ENCODE measurements around the gene CFD. TPM values are rescaled to one million over a fixed set of nuclear protein-coding genes. Genes with fewer than 3 reads are reported as not detected.

CFD gene
- total RNA-seq, 1 donor from 2014 or later: not detected

GRCh38 chr19:884420-885211 lies 25.2 kb downstream of the CFD start:
- DNase-seq (ENCODE audit: low spot score): no peak
- no peak overlapping the region for H3K4me2 ChIP-seq
- TF ChIP-seq EZH2 (IDR thresholded peaks at IDR 0.05) (no peak), EZH2phosphoT487 (IDR thresholded peaks at IDR 0.05) (no peak), CTCF (IDR thresholded peaks at IDR 0.05) (no peak)
- H4K20me1 ChIP-seq (ENCODE audit: low read depth): peaks cover 10% of the 10 kb centered on the region
- H3K27me3 ChIP-seq: no peaks in the 10 kb centered on the region
- H3K9me3 ChIP-seq (ENCODE audit: low read depth): no peaks in the 10 kb centered on the region
- H3F3A ChIP-seq (ENCODE audit: low read depth): no peaks in the 10 kb centered on the region
- no peak overlapping the region for H3K4me3 ChIP-seq
- H3K27me3 Mint-ChIP-seq (ENCODE audit: insufficient read depth, low read depth): peaks cover 4% of the 10 kb centered on the region
- H3K36me3 ChIP-seq: no peaks in the 10 kb centered on the region
- no peak overlapping the region for H3K4me3 Mint-ChIP-seq
- no peaks in the 10 kb centered on the region for H3K79me2 ChIP-seq (ENCODE audit: low read depth)
- H2AFZ ChIP-seq (replicated peaks): no peak overlapping the region
- H3K27ac ChIP-seq: no peak overlapping the region
- H3K36me3 Mint-ChIP-seq: peaks cover 20% of the 10 kb centered on the region
- H3K4me1 ChIP-seq: no peaks in the 10 kb centered on the region
- H3K9ac ChIP-seq: no peak overlapping the region
- H3K4me1 Mint-ChIP-seq: peaks cover 3% of the 10 kb centered on the region
- no peak overlapping the region for H3K27ac Mint-ChIP-seq
- no peaks in the 10 kb centered on the region for H3K9me3 Mint-ChIP-seq

GRCh38 chr19:885536-886224 lies 26.2 kb downstream of the CFD start:
- no peaks in the 10 kb centered on the region for H3K36me3 ChIP-seq

GRCh38 chr19:887072-887471 lies 27.6 kb downstream of the CFD start:
- Mint-ChIP-seq H3K4me3 (peak overlapping the region; percentile 46), H3K27me3 (ENCODE audit: insufficient read depth, low read depth) (peaks cover 5% of the 10 kb centered on the region), H3K9me3 (no peaks in the 10 kb centered on the region), H3K36me3 (peaks cover 7% of the 10 kb centered on the region), H3K27ac (peak overlapping the region; percentile 37), H3K4me1 (peaks cover 3% of the 10 kb centered on the region)
- no peak overlapping the region for H3K4me3 ChIP-seq
- no peak for DNase-seq (ENCODE audit: low spot score)
- H3K9ac ChIP-seq: no peak overlapping the region
- peaks cover 10% of the 10 kb centered on the region for H3K79me2 ChIP-seq (ENCODE audit: low read depth)
- H3K27ac ChIP-seq: no peak overlapping the region
- no peak for TF ChIP-seq CTCF (IDR thresholded peaks at IDR 0.05)
- TF ChIP-seq EZH2 (IDR thresholded peaks at IDR 0.05): no peak
- TF ChIP-seq EZH2phosphoT487 (IDR thresholded peaks at IDR 0.05): no peak
- H3K9me3 ChIP-seq (ENCODE audit: low read depth): no peaks in the 10 kb centered on the region
- no peak overlapping the region for H2AFZ ChIP-seq (replicated peaks)
- H3K4me2 ChIP-seq: no peak overlapping the region
- no peaks in the 10 kb centered on the region for H3K36me3 ChIP-seq
- peaks cover 6% of the 10 kb centered on the region for H4K20me1 ChIP-seq (ENCODE audit: low read depth)
- no peaks in the 10 kb centered on the region for H3F3A ChIP-seq (ENCODE audit: low read depth)
- no peaks in the 10 kb centered on the region for H3K27me3 ChIP-seq
- H3K4me1 ChIP-seq: no peaks in the 10 kb centered on the region

More at GRCh38 chr19:885536-886224, 26.2 kb downstream of the CFD start:
- Histone ChIP-seq H2AFZ (replicated peaks) (no peak overlapping the region), H3K9ac (no peak overlapping the region), H3K9me3 (ENCODE audit: low read depth) (no peaks in the 10 kb centered on the region), H3K27ac (no peak overlapping the region), H3K27me3 (no peaks in the 10 kb centered on the region), H3K4me3 (no peak overlapping the region), H3K4me2 (no peak overlapping the region), H4K20me1 (ENCODE audit: low read depth) (peaks cover 11% of the 10 kb centered on the region), H3F3A (ENCODE audit: low read depth) (no peaks in the 10 kb centered on the region), H3K4me1 (no peaks in the 10 kb centered on the region), H3K79me2 (ENCODE audit: low read depth) (peaks cover 2% of the 10 kb centered on the region)
- TF ChIP-seq EZH2 (IDR thresholded peaks at IDR 0.05) (no peak), CTCF (IDR thresholded peaks at IDR 0.05) (no peak), EZH2phosphoT487 (IDR thresholded peaks at IDR 0.05) (no peak)
- no peak for DNase-seq (ENCODE audit: low spot score)
- no peaks in the 10 kb centered on the region for H3K9me3 Mint-ChIP-seq
- H3K4me3 Mint-ChIP-seq: no peak overlapping the region
- peaks cover 3% of the 10 kb centered on the region for H3K4me1 Mint-ChIP-seq
- H3K27ac Mint-ChIP-seq: no peak overlapping the region
- peaks cover 4% of the 10 kb centered on the region for H3K27me3 Mint-ChIP-seq (ENCODE audit: insufficient read depth, low read depth)
- H3K36me3 Mint-ChIP-seq: peaks cover 20% of the 10 kb centered on the region
